Gastroesophageal sphincter (tissue), 4 donors: Measurements from ENCODE around the gene KCNC4. TPM values are rescaled to one million over a fixed set of nuclear protein-coding genes. Genes with fewer than 3 reads are reported as not detected.

Experiments
- ATAC-seq: fragments of 150-250 bp; one replicate; pipeline ENCODE4 v1.9.1; 2016; ENCODE audit warnings: mild to moderate bottlenecking, moderate library complexity
- H3K27ac ChIP-seq, 4 donors: fragments of 200-600 bp; sonication (generic) in 3 of 4; 1 replicate in 3 of 4; 2 replicates in 1 of 4; pipeline ENCODE4 v1.5.1; 2016 to 2019
- H3K27me3 ChIP-seq: fragments of 200-600 bp; sonication (generic); one replicate; pipeline ENCODE4 v1.5.1; 2019
- H3K36me3 ChIP-seq, 2 donors: fragments of 200-600 bp; sonication (generic); one replicate each; pipeline ENCODE4 v1.5.1; 2019; ENCODE audit warnings: control low read depth in 1 of 2
- H3K4me1 ChIP-seq, 3 donors: fragments of 200-600 bp; sonication (generic); 1 replicate in 2 of 3; 2 replicates in 1 of 3; pipeline ENCODE4 v1.5.1; 2016 to 2019; ENCODE audit warnings: control low read depth in 2 of 3
- H3K4me3 ChIP-seq, 2 donors: fragments of 200-600 bp; sonication (generic); one replicate each; pipeline ENCODE4 v1.5.1; 2019; ENCODE audit warnings: mild to moderate bottlenecking in 1 of 2, moderate library complexity in 1 of 2
- H3K9me3 ChIP-seq, 3 donors: fragments of 200-600 bp; sonication (generic); one replicate each; pipeline ENCODE4 v1.5.1; 2017 to 2019; ENCODE audit warnings: control low read depth in 2 of 3
- CTCF ChIP-seq, 4 experiments: fragments of 200-600 bp in 2 of 4; fragments of 450-650 bp in 2 of 4; sonication (generic) in 1 of 4; IDR thresholded peaks; one replicate each; pipeline ENCODE4 v1.5.1; 2017 to 2019; ENCODE audit warnings: antibody characterized with exemption in 4 of 4, mild to moderate bottlenecking in 2 of 4, moderate library complexity in 2 of 4
- EP300 ChIP-seq: sonication (generic); formaldehyde crosslinking; IDR thresholded peaks from one replicate; pipeline ENCODE4 v1.6.1; 2017; ENCODE audit warnings: antibody characterized with exemption, mild to moderate bottlenecking
- POLR2A ChIP-seq, 2 donors: fragments of 450-650 bp; IDR thresholded peaks; one replicate each; pipeline ENCODE4 v1.6.1; 2017; ENCODE audit warnings: antibody characterized with exemption in 2 of 2, mild to moderate bottlenecking in 2 of 2, moderate library complexity in 1 of 2
- POLR2AphosphoS5 ChIP-seq: sonication (generic); formaldehyde crosslinking; IDR thresholded peaks from one replicate; pipeline ENCODE4 v1.6.1; 2017; ENCODE audit warnings: antibody characterized with exemption
- WGBS, 2 donors: methylation state at CpG; one replicate each; pipeline ENCODE4 v1.1.5; 2018; ENCODE audit warnings: low coverage in 1 of 2; 5-methylcytosine and 5-hydroxymethylcytosine counted together
- total RNA-seq, 4 donors: library from RNA; depleted of rRNA; stranded (reverse); fragments of >200 nt; gene quantifications; one replicate each; pipeline ENCODE4 v1.1.0, GENCODE V29; 2016

The KCNC4 gene
- total RNA-seq, 4 donors from 2014 or later = 9.0 to 16.0 (median 13.4) TPM

- Histone ChIP-seq H3K4me3 (no peak overlapping the region), H3K27me3 (no peaks in the 10 kb centered on the region), H3K9me3 (no peaks in the 10 kb centered on the region), H3K36me3 (no peaks in the 10 kb centered on the region), H3K27ac (no peak overlapping the region), H3K4me1 (peaks cover 0 to 4% (median 0%) of the 10 kb centered on the region in 3 donors)
- 47 to 60% methylated on average over 1 to 10 of the region's 13 CpGs for WGBS, 2 donors
- no peak for ATAC-seq
- TF ChIP-seq EP300 (no peak), POLR2AphosphoS5 (no peak), CTCF (IDR thresholded peaks at IDR 0.05) (no peak), POLR2A (IDR thresholded peaks at IDR 0.05) (no peak)
These were observed 39.1 kb upstream of the KCNC4 start for GRCh38 chr1:110170766-110171733.

GRCh38 chr1:110172001-110172400 lies 38.1 kb upstream of the KCNC4 start:
- Histone ChIP-seq H3K9me3 (no peaks in the 10 kb centered on the region), H3K27ac (no peak overlapping the region), H3K4me1 (peaks cover 0 to 10% (median 0%) of the 10 kb centered on the region in 3 donors), H3K27me3 (no peaks in the 10 kb centered on the region), H3K36me3 (no peaks in the 10 kb centered on the region), H3K4me3 (no peak overlapping the region)
- TF ChIP-seq POLR2AphosphoS5 (no peak), CTCF (IDR thresholded peaks at IDR 0.05) (no peak), POLR2A (IDR thresholded peaks at IDR 0.05) (no peak), EP300 (no peak)
- WGBS, 2 donors = no CpG with 5 or more reads among the region's 10 CpGs
- ATAC-seq = no peak

GRCh38 chr1:110173466-110174105 lies 36.5 kb upstream of the KCNC4 start:
- H3K4me1 ChIP-seq = peaks cover 0 to 10% (median 0%) of the 10 kb centered on the region in 3 donors
- no peak overlapping the region for H3K27ac ChIP-seq
- no peak overlapping the region for H3K4me3 ChIP-seq
- H3K27me3 ChIP-seq = no peaks in the 10 kb centered on the region
- WGBS, 2 donors = 60 to 75% methylated on average over 9 to 10 of the region's 15 CpGs
- ATAC-seq = no peak
- TF ChIP-seq POLR2A (IDR thresholded peaks at IDR 0.05) (no peak), EP300 (no peak), POLR2AphosphoS5 (no peak), CTCF (IDR thresholded peaks at IDR 0.05) (no peak)
- no peaks in the 10 kb centered on the region for H3K36me3 ChIP-seq
- no peaks in the 10 kb centered on the region for H3K9me3 ChIP-seq

GRCh38 chr1:110174961-110175360 lies 35.2 kb upstream of the KCNC4 start:
- WGBS, 2 donors = 17 to 70% methylated on average over 1 to 2 of the region's 2 CpGs
- Histone ChIP-seq H3K27ac (no peak overlapping the region), H3K4me3 (no peak overlapping the region), H3K9me3 (no peaks in the 10 kb centered on the region), H3K36me3 (no peaks in the 10 kb centered on the region), H3K27me3 (no peaks in the 10 kb centered on the region), H3K4me1 (peaks cover 0 to 10% (median 0%) of the 10 kb centered on the region in 3 donors)
- no peak for TF ChIP-seq POLR2AphosphoS5
- no peak for TF ChIP-seq POLR2A (IDR thresholded peaks at IDR 0.05)
- no peak for TF ChIP-seq EP300
- no peak for TF ChIP-seq CTCF (IDR thresholded peaks at IDR 0.05)
- no peak for ATAC-seq
